Neural progenitor cell (in vitro differentiated cells): ENCODE data around the gene DGKD. TPM values are rescaled to one million over a fixed set of nuclear protein-coding genes. Genes with fewer than 3 reads are reported as not detected.
A peak's percentile ranks its signal among the peaks of the same experiment; 100 is the strongest.

Source experiments
- DNase-seq: peaks from one replicate; pipeline ENCODE4 v3.0.0-alpha.2; 2016; ENCODE audit warnings: low spot score
- H2AFZ ChIP-seq: fragments of 200-600 bp; sonication (generic); replicated peaks from 2 replicates; pipeline ENCODE4 v1.6.1; 2016; ENCODE audit warnings: antibody characterized with exemption
- H3F3A ChIP-seq: fragments of 200-600 bp; sonication (generic); 2 replicates; pipeline ENCODE4 v1.6.1; 2016; ENCODE audit warnings: antibody characterized with exemption, low read depth
- H3K27ac ChIP-seq: fragments of 200-600 bp; sonication (generic); 2 replicates; pipeline ENCODE4 v1.5.1; 2016; ENCODE audit warnings: mild to moderate bottlenecking
- H3K27me3 ChIP-seq: fragments of 200-600 bp; sonication (generic); 2 replicates; pipeline ENCODE4 v1.6.1; 2016; ENCODE audit warnings: mild to moderate bottlenecking, moderate library complexity
- H3K36me3 ChIP-seq: fragments of 200-600 bp; sonication (generic); 2 replicates; pipeline ENCODE4 v1.5.1; 2016
- H3K4me1 ChIP-seq: fragments of 200-600 bp; sonication (generic); 2 replicates; pipeline ENCODE4 v1.6.1; 2016; ENCODE audit warnings: mixed run types
- H3K4me2 ChIP-seq: fragments of 200-600 bp; sonication (generic); 2 replicates; pipeline ENCODE4 v1.6.1; 2016
- H3K4me3 ChIP-seq: fragments of 200-600 bp; sonication (generic); 2 replicates; pipeline ENCODE4 v1.5.1; 2016
- H3K79me2 ChIP-seq: fragments of 200-600 bp; sonication (generic); 2 replicates; pipeline ENCODE4 v1.6.1; 2016; ENCODE audit warnings: low read depth
- H3K9ac ChIP-seq: fragments of 200-600 bp; sonication (generic); 2 replicates; pipeline ENCODE4 v1.6.1; 2016
- H3K9me3 ChIP-seq: fragments of 200-600 bp; sonication (generic); 2 replicates; pipeline ENCODE4 v1.5.1; 2016; ENCODE audit warnings: low read depth
- H4K20me1 ChIP-seq: fragments of 200-600 bp; sonication (generic); 2 replicates; pipeline ENCODE4 v1.6.1; 2016; ENCODE audit warnings: low read depth
- H3K27ac Mint-ChIP-seq: 3 replicates; pipeline ENCODE4 v1.8.0; 2021; ENCODE audit warnings: mixed read lengths
- H3K27me3 Mint-ChIP-seq: 2 replicates; pipeline ENCODE4 v1.8.0; 2022; ENCODE audit warnings: low read depth, mild to moderate bottlenecking, inconsistent platforms, moderate library complexity, mixed read lengths; ENCODE audit not compliant: insufficient read depth
- H3K36me3 Mint-ChIP-seq: 3 replicates; pipeline ENCODE4 v1.8.0; 2021; ENCODE audit warnings: mixed read lengths
- H3K4me1 Mint-ChIP-seq: 3 replicates; pipeline ENCODE4 v1.8.0; 2021; ENCODE audit warnings: mixed read lengths
- H3K4me3 Mint-ChIP-seq: 3 replicates; pipeline ENCODE4 v1.8.0; 2021; ENCODE audit warnings: mild to moderate bottlenecking, moderate library complexity, mixed read lengths
- H3K9me3 Mint-ChIP-seq: 3 replicates; pipeline ENCODE4 v1.8.0; 2020; ENCODE audit warnings: mixed read lengths
- CTCF ChIP-seq: fragments of 200-600 bp; sonication (generic); IDR thresholded peaks from 2 replicates; pipeline ENCODE4 v1.5.1; 2017; ENCODE audit warnings: antibody characterized with exemption, mild to moderate bottlenecking
- EZH2 ChIP-seq: fragments of 200-600 bp; sonication (generic); IDR thresholded peaks from 2 replicates; pipeline ENCODE4 v1.6.1; 2017; ENCODE audit warnings: antibody characterized with exemption, mild to moderate bottlenecking, moderate library complexity
- EZH2phosphoT487 ChIP-seq: fragments of 200-600 bp; sonication (generic); IDR thresholded peaks from 2 replicates; pipeline ENCODE4 v1.6.1; 2017; ENCODE audit warnings: antibody characterized with exemption
- total RNA-seq: library from RNA; depleted of rRNA; stranded (reverse); fragments of >200 nt; gene quantifications from 2 replicates; pipeline ENCODE4 v1.2.3, GENCODE V29; 2015; ENCODE audit warnings: low replicate concordance

DGKD gene
- total RNA-seq, 1 donor from 2014 or later: 10.9 TPM

GRCh38 chr2:233468047-233468740 lies 113.9 kb downstream of the DGKD start:
- H3K79me2 ChIP-seq: no peaks in the 10 kb centered on the region
- no peak overlapping the region for H2AFZ ChIP-seq
- no peak for DNase-seq
- H4K20me1 ChIP-seq: no peaks in the 10 kb centered on the region
- no peak overlapping the region for H3K4me2 ChIP-seq
- no peaks in the 10 kb centered on the region for H3K9me3 Mint-ChIP-seq
- no peaks in the 10 kb centered on the region for H3K27me3 ChIP-seq
- no peaks in the 10 kb centered on the region for H3K4me1 Mint-ChIP-seq
- H3K4me3 Mint-ChIP-seq: no peak overlapping the region
- no peak for TF ChIP-seq EZH2
- TF ChIP-seq CTCF: no peak
- H3K36me3 Mint-ChIP-seq: peaks cover 29% of the 10 kb centered on the region
- no peaks in the 10 kb centered on the region for H3F3A ChIP-seq
- no peaks in the 10 kb centered on the region for H3K36me3 ChIP-seq
- no peaks in the 10 kb centered on the region for H3K9me3 ChIP-seq
- no peak overlapping the region for H3K27ac Mint-ChIP-seq
- H3K27me3 Mint-ChIP-seq: no peaks in the 10 kb centered on the region
- no peak overlapping the region for H3K4me3 ChIP-seq
- no peak overlapping the region for H3K27ac ChIP-seq
- no peak overlapping the region for H3K9ac ChIP-seq
- H3K4me1 ChIP-seq: no peaks in the 10 kb centered on the region

GRCh38 chr2:233468741-233469110 lies 114.4 kb downstream of the DGKD start:
- no peak overlapping the region for H3K4me3 Mint-ChIP-seq
- TF ChIP-seq EZH2phosphoT487 (no peak), EZH2 (no peak)
- Histone ChIP-seq H3K9me3 (no peaks in the 10 kb centered on the region), H3K4me2 (no peak overlapping the region), H3F3A (no peaks in the 10 kb centered on the region), H3K9ac (no peak overlapping the region), H3K4me1 (no peaks in the 10 kb centered on the region), H3K4me3 (no peak overlapping the region), H3K79me2 (no peaks in the 10 kb centered on the region), H3K27me3 (no peaks in the 10 kb centered on the region), H4K20me1 (no peaks in the 10 kb centered on the region), H3K27ac (no peak overlapping the region), H3K36me3 (no peaks in the 10 kb centered on the region), H2AFZ (no peak overlapping the region)
- H3K36me3 Mint-ChIP-seq: peaks cover 24% of the 10 kb centered on the region
- H3K4me1 Mint-ChIP-seq: no peaks in the 10 kb centered on the region
- no peak for DNase-seq
- H3K9me3 Mint-ChIP-seq: no peaks in the 10 kb centered on the region
- H3K27ac Mint-ChIP-seq: no peak overlapping the region
- no peaks in the 10 kb centered on the region for H3K27me3 Mint-ChIP-seq

GRCh38 chr2:233469261-233470010 lies 115.1 kb downstream of the DGKD start:
- Histone ChIP-seq H3K4me1 (no peaks in the 10 kb centered on the region), H3F3A (no peaks in the 10 kb centered on the region), H2AFZ (no peak overlapping the region), H3K9me3 (no peaks in the 10 kb centered on the region), H3K4me3 (no peak overlapping the region), H3K79me2 (no peaks in the 10 kb centered on the region), H3K4me2 (no peak overlapping the region), H4K20me1 (no peaks in the 10 kb centered on the region), H3K27ac (no peak overlapping the region), H3K36me3 (no peaks in the 10 kb centered on the region), H3K9ac (no peak overlapping the region), H3K27me3 (no peaks in the 10 kb centered on the region)
- TF ChIP-seq EZH2 (no peak), CTCF (no peak), EZH2phosphoT487 (no peak)
- Mint-ChIP-seq H3K4me3 (no peak overlapping the region), H3K27ac (peak overlapping the region; percentile 53), H3K27me3 (no peaks in the 10 kb centered on the region), H3K36me3 (peaks cover 24% of the 10 kb centered on the region), H3K4me1 (no peaks in the 10 kb centered on the region), H3K9me3 (no peaks in the 10 kb centered on the region)
- DNase-seq: no peak
